GM12875 (cell line): Measurements from ENCODE around the gene CASKIN1.
A peak's percentile ranks its signal among the peaks of the same experiment; 100 is the strongest.

Source experiments
- H3K4me3 ChIP-seq: one replicate; pipeline ENCODE4 v1.5.1; 2011; ENCODE audit warnings: low read depth, low read length, control low read depth
- CTCF ChIP-seq: IDR thresholded peaks from 2 replicates; pipeline ENCODE4 v1.5.1; 2011; ENCODE audit warnings: low read depth, mild to moderate bottlenecking, control low read depth, inconsistent platforms, low read length, moderate library complexity, borderline replicate concordance; ENCODE audit not compliant: insufficient read depth

CASKIN1 gene

GRCh38 chr16:2194852-2195321, 1.5 kb downstream of the CASKIN1 start:
- no peak overlapping the region for H3K4me3 ChIP-seq
- TF ChIP-seq CTCF = peak; percentile 56; the same call in 1 of the 2 replicates

- TF ChIP-seq CTCF = no peak
- H3K4me3 ChIP-seq = no peak overlapping the region
Measured at GRCh38 chr16:2194166-2194834, 2.1 kb downstream of the CASKIN1 start.

GRCh38 chr16:2191446-2191706, 5.0 kb downstream of the CASKIN1 start:
- no peak for TF ChIP-seq CTCF
- H3K4me3 ChIP-seq = no peak overlapping the region

GRCh38 chr16:2190659-2191445, 5.6 kb downstream of the CASKIN1 start:
- no peak overlapping the region for H3K4me3 ChIP-seq
- no peak for TF ChIP-seq CTCF

- H3K4me3 ChIP-seq = no peak overlapping the region
- no peak for TF ChIP-seq CTCF
Measured at GRCh38 chr16:2190002-2190658, 6.3 kb downstream of the CASKIN1 start.

GRCh38 chr16:2189252-2189893, 7.0 kb downstream of the CASKIN1 start:
- no peak for TF ChIP-seq CTCF
- H3K4me3 ChIP-seq = no peak overlapping the region

GRCh38 chr16:2188395-2188794, 8.0 kb downstream of the CASKIN1 start:
- no peak for TF ChIP-seq CTCF
- no peak overlapping the region for H3K4me3 ChIP-seq
